Activated gamma-delta T cell treated with Interleukin-2 at 50 U/mL for 16 hours (primary cell): Measurements from ENCODE around the gene CELF2.

ENCODE experiments used
- DNase-seq: peaks from one replicate; pipeline ENCODE4 v3.0.0-alpha.2; 2020

CELF2 gene

DNA sequence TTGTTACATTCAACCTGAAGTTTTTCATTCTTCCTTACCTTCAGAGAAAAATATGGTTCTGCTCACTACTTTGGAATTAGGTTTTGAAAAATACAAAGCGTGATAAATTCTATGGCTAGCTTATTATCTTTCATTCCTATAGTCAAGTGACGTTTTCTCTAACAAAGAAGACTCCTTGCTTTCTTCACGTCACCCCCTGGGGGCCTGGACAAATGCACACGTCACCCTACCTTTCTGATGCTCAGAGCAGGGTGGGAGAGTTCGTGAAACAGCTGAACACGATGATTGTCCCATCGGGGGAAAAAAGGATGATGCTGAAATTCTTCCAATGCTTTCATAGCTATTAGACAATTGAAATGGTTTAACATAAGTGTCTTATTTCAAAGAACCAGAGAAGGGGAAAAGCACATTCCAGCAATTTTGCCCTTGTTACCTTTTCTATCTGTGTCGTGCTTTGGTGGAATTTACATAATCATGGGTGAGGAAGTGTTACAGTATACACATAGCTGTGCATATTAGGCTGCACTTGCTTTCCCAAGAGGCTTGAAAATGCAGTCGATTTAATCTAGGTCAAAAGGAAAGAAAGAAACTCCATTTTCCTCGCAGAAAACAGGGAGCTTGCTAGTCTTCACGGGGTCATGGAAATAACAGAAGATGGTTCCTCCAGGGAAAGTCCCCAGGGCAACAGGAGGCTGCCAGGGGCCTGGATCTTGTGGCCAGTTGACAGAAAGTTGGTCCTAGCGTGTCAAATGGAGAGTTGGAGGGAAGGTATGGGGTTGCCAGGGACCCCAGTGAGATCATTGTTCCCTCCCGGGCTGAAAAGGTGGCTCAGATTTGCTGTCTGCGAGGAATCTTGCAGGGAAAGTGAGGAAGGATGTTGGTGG lies 189.2 kb downstream of the CELF2 start:
- no peak for DNase-seq

DNA sequence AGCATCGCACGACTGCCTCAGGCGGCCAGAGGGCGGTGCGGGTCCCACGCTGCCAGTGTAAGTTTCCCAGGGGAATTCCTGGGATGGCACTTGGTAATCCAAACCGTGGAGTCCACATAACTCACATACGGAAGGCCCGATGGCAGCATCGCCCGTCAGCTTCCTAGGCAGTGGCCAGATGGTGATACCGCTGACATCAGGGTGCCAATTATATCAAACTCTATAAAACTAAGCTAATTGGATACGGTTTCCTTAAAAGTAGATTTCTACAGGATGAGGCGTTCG lies 189.8 kb downstream of the CELF2 start:
- no peak for DNase-seq

DNA sequence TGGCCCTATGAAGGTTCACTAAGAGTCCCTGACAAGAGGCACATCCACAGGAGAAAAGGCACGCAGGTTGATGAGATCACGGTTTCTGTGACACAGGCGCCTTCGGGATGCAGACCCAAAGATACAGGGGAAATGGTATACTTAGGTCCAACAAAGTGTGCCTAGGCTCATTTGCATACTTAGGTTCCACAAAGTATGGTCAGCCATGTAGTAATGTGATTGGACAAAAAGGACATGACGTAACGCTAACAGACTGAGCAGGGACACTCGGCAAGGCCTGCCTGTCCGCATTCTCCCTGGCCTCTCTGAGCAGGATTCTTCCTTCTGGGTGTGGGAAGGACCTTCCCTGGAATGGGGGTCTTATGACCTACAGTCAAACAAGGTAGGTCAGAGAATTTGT lies 190.6 kb downstream of the CELF2 start:
- no peak for DNase-seq

DNA sequence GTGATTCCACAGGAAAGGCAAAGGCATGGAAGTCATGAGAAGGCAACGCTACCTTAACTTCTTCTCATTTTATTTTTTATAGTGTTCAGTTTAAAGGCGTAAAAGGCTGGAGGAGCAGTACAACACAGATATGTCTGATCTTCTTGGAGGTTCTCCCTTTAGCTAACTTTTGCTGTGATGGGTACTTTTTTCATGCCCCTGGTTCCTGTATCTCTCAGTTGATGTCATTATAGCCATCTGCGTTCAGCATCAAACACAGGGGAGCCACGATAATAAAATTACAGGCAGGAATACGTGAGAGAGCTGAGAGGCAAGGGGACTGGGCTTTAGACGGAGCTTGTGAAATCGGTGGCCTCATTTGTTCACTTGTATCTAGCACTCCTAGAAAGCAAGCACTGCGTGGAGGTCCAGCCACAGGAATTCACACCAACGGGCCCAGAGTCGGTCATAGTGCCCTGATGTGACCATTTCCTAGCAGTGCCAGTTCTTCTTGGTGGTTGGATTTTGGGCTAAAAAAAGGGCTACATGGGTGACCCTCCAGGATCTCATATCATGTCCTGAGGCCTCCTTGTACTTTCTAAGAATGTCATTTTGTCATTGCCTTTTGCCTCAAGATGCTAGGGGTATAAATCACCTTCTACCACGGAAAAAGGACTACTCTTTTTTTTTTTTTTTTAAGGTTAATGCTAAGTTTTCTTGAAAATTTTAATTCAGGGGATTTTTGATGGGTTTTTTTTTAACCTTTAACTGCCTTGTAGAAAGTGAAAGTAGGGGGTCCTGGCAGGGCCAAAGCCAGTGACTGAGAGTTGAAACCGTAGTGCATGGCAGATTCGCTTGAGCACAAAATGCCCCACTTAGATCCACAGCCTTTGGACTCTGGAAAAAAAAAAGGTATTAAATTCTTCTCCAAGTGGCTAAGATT lies 191.5 kb downstream of the CELF2 start:
- no peak for DNase-seq

DNA sequence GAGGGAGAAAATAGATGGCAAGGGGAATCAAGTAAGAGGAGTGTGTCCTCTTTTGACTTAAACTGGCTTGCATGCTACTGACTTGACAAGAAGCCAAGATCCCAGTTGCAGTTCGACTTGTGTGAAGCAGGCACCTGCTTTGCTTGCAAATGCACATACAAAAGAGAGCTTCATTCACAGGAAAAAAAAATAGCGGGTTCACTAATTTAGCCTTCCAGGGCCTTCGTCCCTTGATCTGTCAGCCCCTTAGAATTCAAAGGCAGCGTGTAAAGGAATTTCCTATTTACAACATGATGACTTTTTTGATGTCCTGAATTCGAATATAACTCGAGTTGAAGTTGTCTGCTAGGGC lies 192.1 kb downstream of the CELF2 start:
- no peak for DNase-seq

DNA sequence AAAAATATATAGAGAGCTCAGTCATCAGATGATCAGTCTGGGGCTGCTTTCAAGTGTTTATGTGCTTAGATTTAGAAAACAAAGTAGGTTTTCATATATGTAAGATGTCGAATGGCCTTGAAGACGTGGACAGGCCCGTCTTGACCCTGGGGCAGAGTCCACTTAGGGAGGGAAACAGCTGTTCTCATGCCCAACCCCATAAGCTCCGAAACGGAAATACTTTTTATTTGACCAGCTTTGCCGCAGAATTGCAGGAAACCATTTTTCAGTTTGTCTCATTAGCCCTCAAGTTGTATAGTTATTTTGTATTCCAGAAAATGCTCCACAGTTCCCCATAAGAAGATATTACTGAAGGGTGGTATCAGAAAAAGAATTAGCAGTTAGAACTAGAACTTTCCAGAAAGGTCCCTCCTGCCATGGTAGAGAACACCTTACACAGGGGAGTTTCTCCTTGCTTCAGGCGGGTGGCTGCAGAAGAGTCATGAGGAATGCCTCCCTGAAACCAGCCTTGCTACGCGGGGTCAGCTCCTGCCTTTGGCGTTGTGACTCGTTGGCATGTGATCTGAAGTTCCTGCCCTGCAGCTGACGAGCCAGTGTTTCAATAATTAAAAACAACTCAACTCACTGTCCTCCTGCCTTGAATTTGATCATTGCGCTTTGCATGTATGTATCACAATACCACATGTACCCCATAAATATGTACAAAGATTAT lies 192.7 kb downstream of the CELF2 start:
- no peak for DNase-seq

DNA sequence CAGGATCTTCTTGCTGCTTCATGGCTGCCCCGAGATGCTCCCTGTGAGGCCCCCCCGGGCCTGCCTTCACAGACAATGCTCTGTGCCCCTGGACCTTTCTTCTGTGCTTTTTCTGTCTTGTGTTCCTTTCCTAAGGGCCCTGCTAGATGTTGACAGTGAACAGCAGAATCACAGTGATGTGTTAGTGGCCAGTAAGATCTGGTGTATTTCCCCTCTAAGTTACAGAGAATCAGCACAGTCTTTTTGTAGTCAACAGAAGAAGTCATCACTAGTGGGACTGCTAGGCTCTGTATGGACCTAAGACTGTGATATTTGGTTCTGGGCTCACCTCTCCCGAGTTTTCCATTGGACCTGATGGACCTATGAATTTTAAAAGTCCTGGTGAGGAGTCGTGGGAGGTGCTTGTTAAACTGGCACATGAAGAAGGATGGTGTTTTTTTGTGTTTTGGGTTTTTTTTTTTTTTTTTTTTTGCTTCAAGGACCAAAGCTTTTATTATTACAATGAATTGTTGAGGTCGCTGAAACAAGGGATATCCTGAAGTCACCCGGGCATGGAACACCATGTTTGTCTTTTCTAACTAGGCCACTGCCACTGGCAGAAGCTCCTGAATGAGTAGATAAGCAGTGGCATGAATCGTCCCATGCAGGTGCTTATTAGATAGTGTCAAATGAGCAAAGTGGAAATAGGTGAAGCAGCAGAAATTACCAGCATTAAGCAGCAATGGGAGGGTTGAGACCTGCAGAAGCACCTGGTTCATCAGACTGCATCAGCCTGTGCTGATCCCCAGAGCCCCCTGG lies 194.8 kb downstream of the CELF2 start:
- no peak for DNase-seq

DNA sequence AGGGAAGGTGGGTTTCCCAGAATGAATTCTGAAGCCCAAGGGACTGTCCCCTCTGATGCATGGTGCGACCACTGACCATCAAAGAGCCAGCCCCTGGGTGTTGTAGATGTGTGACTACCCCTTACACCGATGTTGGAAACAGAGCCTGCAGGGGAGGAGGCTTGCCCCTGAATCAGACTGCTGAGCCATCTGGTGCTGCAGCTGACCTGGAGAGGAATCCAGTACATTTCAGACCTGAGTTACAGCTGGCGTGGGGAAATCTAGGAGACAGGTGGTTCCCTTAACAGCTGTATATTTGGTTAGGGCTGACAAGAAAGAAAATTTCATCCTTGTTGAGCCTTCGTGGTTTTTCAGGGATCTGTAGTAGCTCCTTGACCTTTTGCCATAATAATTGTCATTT lies 195.5 kb downstream of the CELF2 start:
- no peak for DNase-seq

DNA sequence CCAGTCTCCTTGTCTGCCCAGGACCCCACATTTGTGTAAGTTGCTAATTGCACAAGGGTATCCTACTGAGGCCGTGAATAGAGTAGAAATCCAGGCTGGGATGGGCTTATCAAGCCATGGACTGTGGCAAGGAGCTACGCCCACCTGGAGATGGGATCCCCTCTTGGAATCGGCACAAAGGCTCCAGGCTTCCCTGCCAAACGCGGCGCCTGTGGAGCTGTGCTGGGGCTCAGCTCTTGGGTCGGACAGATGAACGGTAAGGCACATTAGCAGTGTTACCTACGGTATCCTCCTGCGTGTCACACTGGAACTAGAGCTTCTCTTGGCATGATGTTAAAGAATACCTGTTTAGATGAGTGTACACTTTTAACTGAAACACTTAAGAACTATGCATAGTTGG lies 196.7 kb downstream of the CELF2 start:
- no peak for DNase-seq

DNA sequence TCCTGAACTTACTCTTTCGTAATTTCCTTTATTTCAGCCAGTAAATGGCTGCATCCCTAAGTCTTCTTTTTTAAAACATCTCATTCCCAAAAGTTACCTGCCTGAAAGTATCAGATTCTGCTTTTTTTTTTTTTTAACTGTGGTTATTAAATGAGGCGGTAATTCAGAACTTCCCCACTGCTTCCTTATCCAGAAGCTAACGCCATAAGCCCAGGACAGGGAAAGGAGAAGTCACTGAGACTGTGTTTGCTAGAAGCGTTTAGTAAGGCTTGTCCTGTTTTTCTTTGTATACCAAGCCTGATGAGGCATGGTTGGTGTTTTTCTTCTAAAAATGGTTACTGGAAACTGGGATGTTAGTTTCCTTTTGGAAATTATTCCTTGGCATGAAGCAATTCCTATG lies 197.8 kb downstream of the CELF2 start:
- DNase-seq = no peak

DNA sequence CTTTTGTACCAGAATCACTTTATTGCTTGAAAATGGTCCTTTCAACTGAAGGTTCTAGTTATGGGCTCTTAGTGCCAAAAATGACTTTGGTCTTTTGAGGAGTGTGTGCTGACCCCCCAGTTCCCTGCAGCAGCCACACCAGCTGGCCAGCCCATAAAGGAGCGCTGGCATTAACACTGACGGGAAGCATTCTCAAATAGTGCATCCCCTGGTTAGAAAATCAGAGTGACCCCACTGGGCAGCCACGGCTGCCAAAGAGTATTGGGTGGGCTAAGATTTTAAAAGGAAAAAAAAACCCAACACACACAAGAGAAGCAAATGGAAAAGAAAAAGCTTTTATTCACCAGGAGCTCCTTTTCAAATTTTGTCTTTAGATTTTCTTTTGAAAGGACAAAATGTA lies 199.8 kb downstream of the CELF2 start:
- no peak for DNase-seq

DNA sequence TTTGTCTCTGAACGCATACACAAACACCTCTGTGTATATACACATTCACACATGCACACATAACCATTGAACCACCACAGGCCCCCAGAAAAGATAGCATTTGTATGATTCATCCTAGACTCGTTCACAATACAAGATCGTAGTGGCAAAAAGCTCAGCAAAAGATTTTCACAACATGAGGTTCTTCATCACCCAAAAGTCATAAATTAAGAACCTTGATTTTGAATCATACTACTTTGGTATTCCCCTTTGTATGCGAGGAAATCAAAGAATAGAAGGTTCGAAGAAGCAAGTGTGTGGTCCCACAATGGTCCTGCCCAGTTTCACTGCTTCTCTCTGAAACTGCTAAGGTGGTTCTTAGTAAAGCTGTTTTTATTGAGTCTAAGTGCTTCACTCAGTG lies 200.7 kb downstream of the CELF2 start:
- no peak for DNase-seq

DNA sequence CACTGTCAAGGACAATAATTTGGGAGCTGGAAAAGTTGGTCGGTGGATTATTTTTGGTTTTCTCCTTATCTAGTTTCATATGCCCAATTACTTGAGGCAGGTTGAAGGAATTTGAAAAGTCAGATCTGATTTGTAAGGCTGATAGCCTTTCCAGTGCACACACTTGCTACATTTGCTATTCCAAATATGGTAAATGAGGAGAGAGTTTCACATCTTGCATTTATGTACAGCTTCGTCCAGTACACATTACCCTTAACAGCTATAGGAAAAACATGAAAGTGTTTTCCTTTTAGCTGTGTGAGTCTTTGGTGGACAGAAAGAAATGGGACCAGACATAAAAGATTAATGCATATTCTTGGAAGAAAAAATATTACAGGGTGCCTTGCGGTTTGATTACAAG lies 201.8 kb downstream of the CELF2 start:
- no peak for DNase-seq

DNA sequence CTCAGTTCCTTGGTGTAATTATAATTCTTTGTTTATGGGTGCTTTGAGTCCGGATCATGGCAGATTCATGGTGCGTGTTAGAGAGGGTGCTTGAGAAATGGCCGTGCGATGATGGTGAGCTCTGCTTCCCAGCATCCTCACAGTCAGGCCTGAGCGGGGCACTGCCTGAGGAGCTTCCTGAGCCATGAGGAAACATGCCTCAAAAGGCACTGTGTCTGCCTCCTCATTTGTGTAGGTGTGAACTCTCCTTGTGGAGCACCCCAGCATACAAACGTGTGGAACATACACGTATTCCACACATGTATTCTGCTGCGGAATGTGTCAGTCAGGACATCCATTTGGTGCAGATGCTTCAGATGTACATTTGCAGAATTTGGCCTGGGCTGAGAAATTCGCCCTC lies 205.4 kb downstream of the CELF2 start:
- DNase-seq = no peak

DNA sequence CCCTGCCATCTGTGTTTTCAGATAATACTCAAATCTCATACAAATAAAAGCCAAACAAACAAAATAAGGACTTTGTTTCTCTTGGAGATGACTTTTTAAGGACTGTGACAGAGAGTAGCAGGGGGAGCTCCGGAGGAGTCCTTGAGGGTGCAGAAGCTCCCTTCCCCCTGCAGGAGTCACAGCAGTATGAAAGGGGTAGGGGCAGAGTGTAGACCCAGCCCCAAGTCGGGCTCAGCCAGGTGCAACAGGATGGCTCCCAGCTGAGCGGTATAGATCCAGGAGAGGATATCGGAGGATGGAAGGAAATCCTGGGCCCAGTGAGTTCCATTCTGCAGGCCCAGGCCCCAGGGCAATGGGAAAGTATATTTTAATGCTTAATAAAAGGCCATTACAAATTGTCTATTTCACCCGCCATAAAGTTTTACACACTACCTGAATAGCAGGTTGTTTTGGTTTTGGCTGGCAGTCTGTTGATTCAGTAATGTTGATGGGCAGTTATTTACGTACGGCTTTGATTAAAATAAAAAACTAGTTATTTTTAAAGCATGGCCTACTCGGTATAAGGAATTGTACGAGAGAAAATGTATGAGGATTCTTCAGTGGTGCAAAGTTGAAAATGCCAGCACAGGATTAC lies 206.0 kb downstream of the CELF2 start:
- no peak for DNase-seq

DNA sequence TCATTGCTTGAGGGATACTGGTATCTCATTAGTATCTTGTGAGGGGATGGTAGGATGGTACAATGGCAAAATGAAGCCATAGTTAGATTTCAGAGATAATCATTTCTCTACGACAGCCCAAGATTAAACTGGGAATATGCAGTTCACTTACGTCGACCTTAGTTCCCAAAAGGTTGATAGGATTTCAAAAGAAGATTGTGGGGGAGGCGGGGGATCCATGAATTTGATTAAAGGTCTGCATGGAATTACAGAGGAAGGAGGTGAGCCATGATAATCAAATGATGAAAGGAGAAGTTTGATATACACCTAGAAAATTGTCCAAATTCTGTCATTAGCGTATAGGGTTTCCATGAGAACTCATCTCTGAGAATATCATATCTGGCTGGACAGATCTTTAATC lies 206.6 kb downstream of the CELF2 start:
- no peak for DNase-seq

DNA sequence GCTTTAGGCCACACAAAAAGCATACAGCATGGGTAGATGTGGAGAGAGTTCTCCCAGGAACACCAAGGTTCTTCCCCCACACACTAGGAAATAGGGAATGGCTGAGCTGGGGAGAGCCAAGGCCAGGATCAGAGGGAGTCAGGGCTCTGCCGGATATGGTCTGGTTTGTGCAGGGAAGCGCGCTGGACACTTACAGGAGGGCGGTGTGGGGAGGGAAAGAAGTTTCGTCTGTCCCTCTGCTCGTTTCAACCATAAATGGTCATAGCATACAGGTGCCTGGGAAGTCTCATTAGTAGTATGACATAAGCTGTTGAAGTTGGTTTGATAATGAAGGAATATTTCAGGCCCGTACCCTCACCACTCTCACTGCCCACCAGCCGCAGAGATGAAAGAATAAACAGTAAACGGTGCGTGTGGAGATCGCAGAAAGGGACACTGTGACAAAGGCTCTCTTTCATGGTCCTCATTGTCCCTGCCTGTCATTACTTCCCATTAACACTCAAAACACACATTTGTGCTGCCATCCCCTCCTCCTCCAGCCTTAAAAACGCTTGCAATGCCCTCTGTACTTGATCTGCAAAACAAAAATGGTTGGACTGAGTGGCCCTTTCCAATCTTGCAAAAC lies 207.2 kb downstream of the CELF2 start:
- no peak for DNase-seq

DNA sequence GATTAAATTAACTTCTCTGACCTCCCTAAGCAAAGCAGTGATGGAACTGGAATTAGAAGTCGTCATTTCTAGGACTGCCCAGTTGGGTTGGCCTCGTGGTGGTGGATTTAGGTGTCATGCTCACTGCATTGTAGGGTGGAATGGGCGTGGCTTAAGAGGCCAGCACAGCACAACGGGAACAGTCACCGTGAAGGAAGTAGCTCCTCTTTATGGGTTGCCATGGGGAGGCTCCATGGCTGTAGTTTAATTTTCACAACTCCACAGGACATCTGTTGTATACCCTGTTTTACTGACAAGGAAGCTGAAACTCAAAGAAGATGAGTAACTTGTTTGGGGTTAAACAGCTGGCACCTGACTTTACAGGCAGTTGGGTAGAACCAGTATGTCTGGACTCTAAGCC lies 208.3 kb downstream of the CELF2 start:
- peak; percentile 39 for DNase-seq

DNA sequence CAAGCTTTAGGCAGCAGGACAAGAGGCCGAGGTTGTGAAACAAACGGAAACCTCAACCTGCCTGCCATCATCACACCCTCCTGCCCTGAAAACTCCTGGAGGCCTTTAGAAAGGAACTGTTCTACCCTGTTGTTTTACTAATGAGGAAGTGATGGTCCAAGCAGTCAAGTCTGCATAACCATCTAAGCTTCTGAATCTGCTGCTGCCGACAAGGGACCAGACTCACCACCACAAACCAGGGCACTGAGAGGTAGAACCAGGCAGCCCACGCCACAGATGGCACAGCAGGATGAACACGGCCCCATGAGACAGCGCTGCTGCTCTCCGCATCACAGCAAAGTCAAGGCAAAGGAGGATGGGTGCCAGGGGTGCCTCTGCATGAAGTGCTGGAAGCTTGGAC lies 209.4 kb downstream of the CELF2 start:
- peak; percentile 34 for DNase-seq

DNA sequence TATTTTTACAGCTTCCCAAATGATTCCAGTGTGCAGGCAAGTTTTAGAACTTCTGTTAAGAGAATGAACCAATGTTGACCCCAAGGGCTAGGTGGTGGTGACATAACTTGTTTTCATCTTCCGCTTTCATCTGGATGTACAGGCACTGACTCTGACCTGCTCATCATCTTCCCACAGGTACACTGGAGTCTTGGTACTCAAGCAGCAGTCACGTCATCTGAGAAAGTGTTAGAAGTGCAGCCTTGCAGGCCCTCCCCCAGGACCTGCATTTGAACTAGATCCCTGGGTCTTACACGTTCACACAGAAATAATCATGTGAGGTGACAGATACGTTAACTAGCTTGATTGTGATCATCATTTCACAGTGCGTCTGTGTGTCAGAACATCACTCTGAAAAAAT lies 212.2 kb downstream of the CELF2 start:
- no peak for DNase-seq

DNA sequence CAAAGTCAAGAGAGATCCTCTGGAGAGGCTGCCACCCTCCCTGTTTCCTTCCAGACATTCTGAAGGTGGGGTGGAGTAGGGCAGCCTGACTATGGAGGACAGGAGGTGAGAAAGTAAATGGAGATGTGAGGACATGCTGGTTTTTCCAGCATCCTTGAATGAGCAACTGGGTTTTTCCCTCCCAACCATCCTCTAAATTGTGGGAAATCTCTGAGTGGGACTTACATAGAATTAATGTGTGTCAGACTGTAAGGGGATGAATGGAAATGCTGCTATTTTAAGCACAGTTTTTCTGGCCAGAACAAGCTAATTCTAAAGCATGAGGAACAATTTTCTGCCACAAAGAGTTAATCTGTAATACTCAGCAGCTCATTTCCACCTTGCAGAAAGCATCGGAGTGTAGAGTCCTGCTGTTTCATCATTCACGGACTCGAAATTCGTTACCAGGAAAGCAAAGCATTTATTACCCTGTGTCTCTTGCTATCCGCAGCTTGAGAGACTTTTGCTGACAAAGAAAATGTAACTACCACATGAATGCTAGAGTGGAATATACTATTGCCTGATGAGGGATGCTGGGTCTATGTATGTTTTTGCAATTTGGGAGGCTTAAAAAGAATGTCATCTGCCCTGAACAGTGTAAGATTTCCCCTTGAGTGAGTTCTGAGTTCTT lies 213.0 kb downstream of the CELF2 start:
- DNase-seq = no peak
